Right ventricle myocardium inferior (tissue), 1 donor: ENCODE data around the gene TSPAN5. TPM values are rescaled to one million over a fixed set of nuclear protein-coding genes. Genes with fewer than 3 reads are reported as not detected.
"Not testable (repeated sequence)": the region's sequence is repeated elsewhere in the genome, so short reads cannot be mapped to it uniquely, and the experiment has no call there.

Experiments used
- ATAC-seq: fragments of 200-7000 bp; cut with Tn5 transposase; one replicate; pipeline ENCODE4 v1.9.1; 2020; ENCODE audit warnings: mild to moderate bottlenecking, moderate library complexity
- DNase-seq: peaks from one replicate; pipeline ENCODE4 v3.0.0; 2021; ENCODE audit errors: missing footprints
- intact Hi-C: fragments of 100-400 bp; cut with DNase I; formaldehyde crosslinking; loops from one replicate; pipeline ENCODE4 v1.11.0; 2022
- total RNA-seq: library from RNA; stranded (reverse); fragmentation: NEBNext Ultra II Directional; extraction: Animal tissue kit (Norgen Biotek cat#: 25700); gene quantifications from one replicate; pipeline ENCODE4 v1.2.1, GENCODE V29; 2021
- donor health status: DM: no; HTN: yes; CAD: no; lungs with severe emphysema.

The TSPAN5 gene
- total RNA-seq, 1 donor from 2014 or later, result 2.1 TPM

DNA sequence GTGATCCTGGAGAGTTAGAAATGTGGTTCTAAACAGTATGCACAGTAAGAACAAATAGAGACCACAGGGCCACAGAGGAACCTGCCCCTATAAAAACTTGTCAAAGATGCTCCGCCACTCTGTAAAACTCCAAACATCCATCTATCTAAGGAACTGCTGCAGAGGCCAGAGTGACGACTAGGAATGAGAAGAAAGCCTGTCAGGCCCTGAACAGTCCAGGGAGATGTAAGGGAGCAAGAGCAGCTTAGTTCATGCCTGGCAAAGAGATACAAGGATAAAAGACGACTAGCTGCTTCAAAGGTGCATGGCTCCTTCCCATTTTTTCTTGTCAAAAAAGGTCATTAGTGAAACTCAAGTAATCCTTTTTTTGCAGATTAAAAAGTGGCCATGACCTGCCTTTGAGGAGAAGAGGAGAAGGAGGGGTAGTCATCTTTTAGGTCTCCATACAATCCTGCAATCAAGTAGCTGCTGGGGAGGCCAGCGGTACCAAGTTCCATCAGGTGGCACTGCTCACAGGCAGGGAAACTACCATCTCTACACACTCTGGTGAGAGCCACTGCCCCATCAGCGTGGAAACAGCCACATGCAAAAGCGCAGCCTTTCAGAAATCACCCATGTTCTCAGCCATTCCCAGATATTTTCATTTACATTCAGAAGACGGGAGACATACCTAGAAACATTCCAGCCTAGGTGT is 162.1 kb downstream of the TSPAN5 start:
- intact Hi-C loops, result no loop called here

GRCh38 chr4:98493296-98493695 is 165.1 kb downstream of the TSPAN5 start:
- DNase-seq (no peak), ATAC-seq (no peak)
- intact Hi-C loops, result no loop called here

More for the DNA sequence above, 162.1 kb downstream of the TSPAN5 start:
- no peak for ATAC-seq
- DNase-seq, result no peak

GRCh38 chr4:98491899-98492559 is 166.4 kb downstream of the TSPAN5 start:
- no peak for ATAC-seq
- intact Hi-C loops, result no loop called here
- DNase-seq, result no peak

DNA sequence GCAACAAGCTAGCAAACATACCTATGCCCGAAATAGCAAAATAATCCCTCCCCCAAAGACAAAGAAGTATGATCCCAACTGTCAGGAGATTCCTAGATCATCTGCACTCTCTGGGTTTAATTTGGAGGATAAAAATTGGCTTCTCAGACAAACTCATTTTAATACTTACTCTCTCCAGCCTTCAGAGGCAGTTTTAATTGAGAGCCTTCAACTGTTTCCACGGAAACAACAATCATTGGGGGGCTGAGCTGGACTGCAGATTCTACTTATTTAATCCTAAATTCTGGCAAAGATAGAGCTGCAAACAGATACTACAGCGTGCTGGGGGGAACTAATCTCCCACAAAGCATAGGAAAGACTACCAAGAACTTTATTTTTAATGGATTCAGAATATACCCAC is 168.2 kb downstream of the TSPAN5 start:
- no peak for DNase-seq
- intact Hi-C loops, result no loop called here
- ATAC-seq, result no peak

GRCh38 chr4:98485816-98486345 is 172.5 kb downstream of the TSPAN5 start:
- DNase-seq, result no peak
- no peak for ATAC-seq
- intact Hi-C loops, result no loop called here

DNA sequence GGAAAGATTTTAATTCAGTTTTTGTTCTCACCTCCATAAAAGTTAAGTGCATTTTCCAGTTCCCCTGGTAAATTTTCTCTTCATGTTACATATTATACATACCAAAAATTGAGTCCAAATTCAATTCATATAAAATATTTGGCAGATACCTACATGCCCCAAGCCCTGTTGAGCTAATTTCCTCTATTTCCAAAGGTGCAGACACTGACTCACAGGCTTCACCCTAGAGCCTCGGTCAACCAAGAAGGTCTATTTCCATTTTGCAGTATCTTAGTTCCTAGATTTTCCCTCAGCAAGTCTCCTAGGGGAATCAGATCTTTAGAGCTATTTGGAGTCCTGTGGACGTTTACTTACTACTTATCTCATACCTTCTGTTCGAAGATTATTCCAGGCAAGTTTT is 174.4 kb downstream of the TSPAN5 start:
- ATAC-seq (no peak), DNase-seq (no peak)
- intact Hi-C loops, result no loop called here

- intact Hi-C loops, result no loop called here
- DNase-seq (no peak), ATAC-seq (no peak)
Measured at GRCh38 chr4:98482847-98483806, 175.3 kb downstream of the TSPAN5 start.

GRCh38 chr4:98482503-98482846 is 175.9 kb downstream of the TSPAN5 start:
- intact Hi-C loops, result no loop called here
- no peak for ATAC-seq
- no peak for DNase-seq

- DNase-seq, result no peak
- intact Hi-C loops, result no loop called here
- peak; percentile 64 for ATAC-seq
Measured at GRCh38 chr4:98481167-98481566, 177.2 kb downstream of the TSPAN5 start.

- intact Hi-C loops, result no loop called here
- ATAC-seq (no peak), DNase-seq (no peak)
Measured at GRCh38 chr4:98480535-98480934, 177.9 kb downstream of the TSPAN5 start.

DNA sequence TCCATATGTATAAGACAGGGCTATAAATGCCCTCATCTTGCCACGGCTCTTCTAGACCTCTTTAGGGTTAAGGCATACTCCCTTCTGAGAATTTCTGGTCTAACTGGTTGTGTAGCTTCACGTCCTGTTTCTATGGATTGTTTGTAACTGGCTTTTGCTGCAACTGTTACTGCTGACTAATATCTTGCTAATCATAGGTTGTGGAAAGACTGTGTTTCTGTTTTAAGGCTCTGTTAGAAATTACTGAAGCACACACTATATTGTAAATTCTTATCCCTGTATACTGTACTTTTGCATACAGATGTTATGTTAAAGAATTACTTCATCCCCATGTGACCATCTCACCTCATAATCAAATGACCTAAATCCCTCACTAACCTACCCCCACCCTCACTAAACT is 178.8 kb downstream of the TSPAN5 start:
- intact Hi-C loops, ATAC-seq, DNase-seq: not testable (repeated sequence)

- DNase-seq, result no peak
- intact Hi-C loops, result no loop called here
- ATAC-seq, result no peak
Measured at GRCh38 chr4:98476891-98477290, 181.5 kb downstream of the TSPAN5 start.

DNA sequence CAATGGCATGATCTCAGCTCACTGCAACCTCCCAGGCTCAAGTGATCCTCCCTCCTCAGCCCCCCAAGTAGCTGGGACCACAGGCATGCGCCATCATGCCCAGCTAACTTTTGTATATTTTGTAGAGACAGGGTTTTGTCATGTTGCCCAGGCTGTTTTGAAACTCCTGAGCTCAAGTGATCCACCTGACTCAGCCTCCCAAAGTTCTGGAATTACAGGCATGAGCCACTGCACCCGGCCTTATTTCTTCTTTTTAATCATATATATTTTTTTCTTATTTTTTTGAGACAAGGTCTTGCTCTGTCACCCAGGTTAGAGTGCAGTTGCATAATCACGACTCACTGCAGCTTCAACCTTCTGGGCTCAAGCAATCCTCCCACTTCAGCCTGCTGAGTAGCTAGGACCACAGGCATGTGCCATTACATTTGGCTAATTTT is 184.0 kb downstream of the TSPAN5 start:
- DNase-seq, result no peak
- no peak for ATAC-seq
- intact Hi-C loops, result no loop called here

GRCh38 chr4:98473046-98473445 is 185.4 kb downstream of the TSPAN5 start:
- no peak for ATAC-seq
- intact Hi-C loops, result no loop called here
- DNase-seq, result no peak

DNA sequence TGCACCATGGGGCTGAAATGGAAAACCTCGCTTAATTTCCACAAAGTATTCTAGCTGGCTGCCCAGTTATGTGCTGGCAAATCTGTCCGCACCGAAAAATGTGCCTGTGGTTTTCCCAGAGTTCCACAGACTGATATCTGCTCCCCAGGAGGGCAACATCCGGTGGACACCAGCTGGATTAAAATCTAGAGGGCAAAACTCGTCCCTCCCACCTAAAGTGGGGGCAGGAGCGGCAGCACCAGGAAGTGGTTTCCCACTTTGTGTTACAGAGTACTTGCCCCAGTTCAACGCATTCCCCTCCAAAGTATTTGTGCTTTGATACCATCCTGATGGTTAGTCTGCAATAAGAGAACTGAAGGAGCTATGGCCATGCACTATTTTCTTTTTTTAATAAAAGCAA is 187.6 kb downstream of the TSPAN5 start:
- intact Hi-C loops, result no loop called here

DNA sequence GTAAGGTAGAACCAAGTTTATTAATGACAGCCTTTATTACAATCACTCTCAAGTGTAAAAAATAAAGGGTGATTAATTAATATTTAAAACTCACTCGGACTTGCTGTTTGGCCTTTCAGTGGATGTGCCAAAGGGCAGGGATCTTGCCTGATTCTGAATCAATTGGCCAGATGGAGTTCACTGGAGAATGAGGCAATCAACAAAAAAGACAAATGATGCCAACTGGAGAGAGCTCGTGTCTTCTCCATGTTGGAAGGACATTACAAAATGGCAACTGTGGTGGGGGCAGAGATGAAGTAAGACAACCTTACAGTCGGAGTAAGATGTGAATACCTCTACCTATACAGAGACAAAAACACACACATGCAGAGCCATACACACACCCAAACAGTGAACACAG is 188.0 kb downstream of the TSPAN5 start:
- ATAC-seq, result no peak
- no peak for DNase-seq
- intact Hi-C loops, result no loop called here

More for the DNA sequence above, 187.6 kb downstream of the TSPAN5 start:
- DNase-seq, result no peak
- no peak for ATAC-seq

- DNase-seq (no peak), ATAC-seq (no peak)
- intact Hi-C loops, result loop anchor here (5.0 kb wide), 1 partner anchor 938 kb away; no protein-coding TSS in a partner anchor
Measured at GRCh38 chr4:98469771-98470170, 188.6 kb downstream of the TSPAN5 start.

- DNase-seq (no peak), ATAC-seq (no peak)
- intact Hi-C loops, result loop anchor here (5.0 kb wide), 1 partner anchor 939 kb away; no protein-coding TSS in a partner anchor
Measured at GRCh38 chr4:98468709-98469108, 189.7 kb downstream of the TSPAN5 start.

GRCh38 chr4:98467627-98468072 is 190.8 kb downstream of the TSPAN5 start:
- intact Hi-C loops, result loop anchor here (1.0 to 5.0 kb wide), 2 partner anchors 191 to 940 kb away; partner anchors contain the start of gene TSPAN5
- DNase-seq, result no peak

More at GRCh38 chr4:98467627-98468072, 190.8 kb downstream of the TSPAN5 start:
- ATAC-seq, result peak; percentile 89
